ENCODE results near the gene CDK19. TPM values are rescaled to one million over a fixed set of nuclear protein-coding genes. Genes with fewer than 3 reads are reported as not detected.

Gene CDK19
- total and polyA plus RNA-seq, 12 donors, result 3.5 to 59.1 (median 7.9) TPM

DNA sequence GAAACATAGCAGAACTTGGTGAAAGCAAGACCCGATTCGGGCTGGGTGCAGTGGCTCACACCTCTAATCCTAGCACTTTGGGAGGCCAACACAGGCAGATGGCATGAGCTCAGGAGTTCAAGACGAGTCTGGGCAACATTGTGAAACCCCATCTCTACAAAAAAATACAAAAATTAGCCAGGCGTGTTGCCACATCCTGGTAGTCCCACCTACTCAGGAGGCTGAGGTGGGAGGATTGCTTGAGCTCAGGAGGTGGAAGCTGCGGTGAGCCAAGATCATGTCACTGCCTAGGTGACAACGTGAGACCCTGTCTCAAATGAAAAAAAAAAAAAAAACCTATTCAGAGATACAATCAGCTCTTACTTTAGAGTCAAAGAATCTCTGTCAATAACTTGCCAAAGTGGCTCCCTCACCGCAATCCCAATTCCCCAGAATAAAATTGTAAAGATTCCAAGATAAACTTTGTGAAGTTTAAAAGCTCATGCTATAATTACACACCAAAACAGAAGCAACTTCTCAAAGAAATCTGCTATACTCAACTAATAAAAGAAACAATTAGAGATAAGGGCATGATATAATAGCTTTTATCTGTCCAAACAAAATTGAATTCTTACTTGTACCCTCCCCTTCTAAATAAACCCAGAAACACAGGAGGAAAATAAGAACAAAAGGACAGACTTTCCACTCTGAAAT, 33.6 kb downstream of the CDK19 start:
- WGBS, 4 donors, result 73 to 82% (median 79%) methylated on average over 6 to 7 of the region's 7 CpGs
- Histone ChIP-seq H3K4me3 (no peak overlapping the region), H3K36me3 (replicated peaks in 1 of 2) (no peaks in the 10 kb centered on the region), H3K27ac (no peak overlapping the region), H3K4me1 (replicated peaks in 1 of 2) (peaks cover 0 to 10% of the 10 kb centered on the region in 2 donors), H3K27me3 (no peaks in the 10 kb centered on the region), H3K9me3 (replicated peaks in 1 of 3) (no peaks in the 10 kb centered on the region)
- TF ChIP-seq, protein P1, sequence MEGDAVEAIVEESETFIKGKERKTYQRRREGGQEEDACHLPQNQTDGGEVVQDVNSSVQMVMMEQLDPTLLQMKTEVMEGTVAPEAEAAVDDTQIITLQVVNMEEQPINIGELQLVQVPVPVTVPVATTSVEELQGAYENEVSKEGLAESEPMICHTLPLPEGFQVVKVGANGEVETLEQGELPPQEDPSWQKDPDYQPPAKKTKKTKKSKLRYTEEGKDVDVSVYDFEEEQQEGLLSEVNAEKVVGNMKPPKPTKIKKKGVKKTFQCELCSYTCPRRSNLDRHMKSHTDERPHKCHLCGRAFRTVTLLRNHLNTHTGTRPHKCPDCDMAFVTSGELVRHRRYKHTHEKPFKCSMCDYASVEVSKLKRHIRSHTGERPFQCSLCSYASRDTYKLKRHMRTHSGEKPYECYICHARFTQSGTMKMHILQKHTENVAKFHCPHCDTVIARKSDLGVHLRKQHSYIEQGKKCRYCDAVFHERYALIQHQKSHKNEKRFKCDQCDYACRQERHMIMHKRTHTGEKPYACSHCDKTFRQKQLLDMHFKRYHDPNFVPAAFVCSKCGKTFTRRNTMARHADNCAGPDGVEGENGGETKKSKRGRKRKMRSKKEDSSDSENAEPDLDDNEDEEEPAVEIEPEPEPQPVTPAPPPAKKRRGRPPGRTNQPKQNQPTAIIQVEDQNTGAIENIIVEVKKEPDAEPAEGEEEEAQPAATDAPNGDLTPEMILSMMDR (IDR thresholded peaks at IDR 0.05), result no peak
- no peak for TF ChIP-seq POLR2A (IDR thresholded peaks at IDR 0.05)
- no peak for DNase-seq
- intact Hi-C loops (cut with DNase I), result no loop called here

GRCh38 chr6:110778333-110778732, 36.9 kb downstream of the CDK19 start:
- no peaks in the 10 kb centered on the region for H3K27me3 ChIP-seq
- no peaks in the 10 kb centered on the region for H3K36me3 ChIP-seq (replicated peaks in 1 of 2)
- peaks cover 0 to 10% of the 10 kb centered on the region in 2 donors for H3K4me1 ChIP-seq (replicated peaks in 1 of 2)
- intact Hi-C loops (cut with DNase I), result no loop called here
- DNase-seq, result no peak
- 87 to 100% (median 93%) methylated on average over 1 of the region's 1 CpG for WGBS, 4 donors
- no peak for TF ChIP-seq POLR2A (IDR thresholded peaks at IDR 0.05)
- TF ChIP-seq, protein P1 (IDR thresholded peaks at IDR 0.05), result no peak
- no peaks in the 10 kb centered on the region for H3K9me3 ChIP-seq (replicated peaks in 1 of 3)
- H3K27ac ChIP-seq, result no peak overlapping the region
- H3K4me3 ChIP-seq, result no peak overlapping the region

DNA sequence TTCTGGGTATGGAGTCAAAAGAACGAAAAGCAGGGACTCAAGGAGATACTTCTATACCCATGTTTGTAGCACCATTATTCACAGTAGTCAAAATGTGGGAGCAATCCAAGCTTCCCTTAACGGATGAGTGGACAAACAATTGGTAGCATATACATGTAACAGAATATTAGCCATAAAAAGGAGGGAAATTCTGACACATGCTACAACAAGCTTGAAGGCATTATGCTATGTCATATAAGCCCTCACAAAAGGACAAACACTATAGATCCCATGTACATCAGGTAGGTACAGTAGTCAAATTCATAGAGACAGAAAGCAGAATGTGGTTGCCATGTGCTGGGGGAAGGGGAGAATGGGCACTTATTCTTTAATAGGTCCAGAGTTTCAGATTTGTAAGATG, 37.6 kb downstream of the CDK19 start:
- TF ChIP-seq, protein P1 (IDR thresholded peaks at IDR 0.05), result no peak
- no peak for TF ChIP-seq POLR2A (IDR thresholded peaks at IDR 0.05)
- DNase-seq, result no peak
- no peaks in the 10 kb centered on the region for H3K27me3 ChIP-seq
- intact Hi-C loops (cut with DNase I), result no loop called here
- H3K9me3 ChIP-seq (replicated peaks in 1 of 3), result no peaks in the 10 kb centered on the region
- no peaks in the 10 kb centered on the region for H3K36me3 ChIP-seq (replicated peaks in 1 of 2)
- H3K4me3 ChIP-seq, result no peak overlapping the region
- H3K27ac ChIP-seq, result no peak overlapping the region
- H3K4me1 ChIP-seq (replicated peaks in 1 of 2), result peaks cover 0 to 10% of the 10 kb centered on the region in 2 donors
- WGBS, 4 donors, result 91 to 99% (median 96%) methylated on average over 2 of the region's 2 CpGs

DNA sequence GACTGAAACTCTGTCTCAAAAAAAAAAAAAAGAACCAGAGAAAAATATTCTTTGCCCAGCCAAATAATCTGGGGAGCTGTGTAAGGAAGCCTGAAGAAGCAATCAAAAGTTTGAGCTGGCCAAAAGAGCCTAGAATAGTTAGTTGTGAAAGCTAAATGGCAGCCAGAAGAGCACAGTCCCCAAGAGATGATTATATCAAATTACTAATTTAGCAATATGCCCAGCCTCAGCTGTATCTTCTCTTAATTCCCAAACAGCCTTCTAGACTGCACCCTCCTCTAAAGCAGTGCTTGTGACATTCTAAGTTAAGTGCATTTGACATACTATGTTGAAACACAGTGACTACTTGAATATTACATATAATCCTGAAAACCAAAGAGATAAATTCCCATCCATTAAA, 38.9 kb downstream of the CDK19 start:
- no peak for TF ChIP-seq POLR2A (IDR thresholded peaks at IDR 0.05)
- Histone ChIP-seq H3K4me1 (replicated peaks in 1 of 2) (no peaks in the 10 kb centered on the region), H3K36me3 (replicated peaks in 1 of 2) (no peaks in the 10 kb centered on the region), H3K27me3 (no peaks in the 10 kb centered on the region), H3K9me3 (replicated peaks in 1 of 3) (no peaks in the 10 kb centered on the region), H3K27ac (no peak overlapping the region), H3K4me3 (no peak overlapping the region)
- no peak for DNase-seq
- intact Hi-C loops (cut with DNase I), result no loop called here

DNA sequence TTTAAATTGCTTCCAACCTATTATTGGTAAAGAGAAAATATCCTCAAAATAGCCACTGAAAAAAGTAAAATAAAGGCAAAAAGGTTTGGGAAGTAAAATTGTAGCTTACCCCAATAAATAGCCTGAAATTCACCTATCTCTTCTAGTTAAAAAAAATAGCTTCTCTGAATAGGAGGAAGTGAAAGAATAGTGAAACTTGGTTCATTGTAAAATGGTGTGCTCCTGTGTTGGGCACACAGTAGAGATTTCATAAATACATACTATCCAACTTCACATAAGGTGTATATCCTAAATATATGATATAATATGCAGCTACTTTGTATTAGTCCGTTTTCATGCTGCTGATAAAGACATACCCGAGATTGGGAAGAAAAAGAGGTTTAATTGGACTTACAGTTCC, 45.3 kb downstream of the CDK19 start:
- TF ChIP-seq, protein P1 (IDR thresholded peaks at IDR 0.05), result no peak
- TF ChIP-seq POLR2A (IDR thresholded peaks at IDR 0.05), result no peak
- H3K27ac ChIP-seq, result no peak overlapping the region
- no peaks in the 10 kb centered on the region for H3K9me3 ChIP-seq (replicated peaks in 1 of 3)
- no peak overlapping the region for H3K4me3 ChIP-seq
- no peak for DNase-seq
- intact Hi-C loops (cut with DNase I), result no loop called here
- no peaks in the 10 kb centered on the region for H3K36me3 ChIP-seq (replicated peaks in 1 of 2)
- H3K27me3 ChIP-seq, result no peaks in the 10 kb centered on the region
- H3K4me1 ChIP-seq (replicated peaks in 1 of 2), result no peaks in the 10 kb centered on the region
- WGBS, 4 donors, result 90 to 95% (median 95%) methylated on average over 2 of the region's 2 CpGs

Data from adrenal gland (tissue), 12 donors.